Activated CD4-positive, alpha-beta memory T cell treated with anti-CD3 and anti-CD28 coated beads for 36 hours (primary cell): ENCODE data around the gene DNAJC13. TPM values are rescaled to one million over a fixed set of nuclear protein-coding genes. Genes with fewer than 3 reads are reported as not detected.

ENCODE experiments used
- CTCF ChIA-PET: fragments of 350-600 bp; sonication (Branson Sonifier 250); formaldehyde crosslinking; loops from one replicate; lab custom pipeline; 2021; ENCODE audit warnings: antibody characterized with exemption, inconsistent platforms; lab: Charles Lee
- POLR2A ChIA-PET: fragments of 350-600 bp; sonication (Branson Sonifier 250); formaldehyde crosslinking; loops from one replicate; lab custom pipeline; 2021; ENCODE audit warnings: antibody characterized with exemption; lab: Charles Lee
- DNase-seq: peaks from one replicate; pipeline ENCODE4 v3.0.0-alpha.2; 2020
- H3K27ac Mint-ChIP-seq: one replicate; pipeline ENCODE4 v1.8.0; 2021; ENCODE audit warnings: mixed read lengths
- H3K27me3 Mint-ChIP-seq: one replicate; pipeline ENCODE4 v1.8.0; 2021; ENCODE audit warnings: mixed read lengths
- H3K36me3 Mint-ChIP-seq: one replicate; pipeline ENCODE4 v1.8.0; 2021; ENCODE audit warnings: mixed read lengths
- H3K4me1 Mint-ChIP-seq: one replicate; pipeline ENCODE4 v1.8.0; 2021; ENCODE audit warnings: low read depth, mixed read lengths
- H3K4me3 Mint-ChIP-seq: one replicate; pipeline ENCODE4 v1.8.0; 2021; ENCODE audit warnings: mild to moderate bottlenecking, mixed read lengths
- H3K9me3 Mint-ChIP-seq: one replicate; pipeline ENCODE4 v1.8.0; 2021; ENCODE audit warnings: mixed read lengths
- intact Hi-C: fragments of 100-400 bp; cut with micrococcal nuclease; formaldehyde crosslinking; loops from one replicate; pipeline ENCODE4 v1.15.1; 2023
- total RNA-seq, 2 experiments: library from RNA; stranded (reverse); gene quantifications; one replicate each; pipeline ENCODE4 v1.2.3, GENCODE V29; 2021

DNAJC13 gene
- total RNA-seq, 2 experiments from 2014 or later, result 33.5 to 34.5 TPM

DNA sequence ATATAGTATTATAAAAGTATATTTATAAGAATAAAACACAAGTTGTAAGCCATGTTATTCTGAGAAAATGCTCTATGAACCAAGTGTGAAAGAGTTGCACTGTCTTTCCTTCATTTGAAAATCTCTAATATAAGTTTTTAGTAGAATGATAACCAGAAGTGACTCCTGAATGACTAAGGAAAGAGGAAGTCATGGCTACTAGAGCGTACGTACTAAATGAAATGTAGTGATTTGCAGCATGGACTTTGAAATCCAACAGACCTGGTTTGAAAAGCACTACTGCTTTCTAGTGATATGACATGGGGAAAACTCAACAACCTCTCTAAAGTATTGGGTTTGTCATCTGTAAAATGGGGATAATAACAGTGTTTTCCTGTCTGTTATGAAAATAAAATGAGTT is 10.3 kb upstream of the DNAJC13 start:
- Mint-ChIP-seq H3K9me3 (no peaks in the 10 kb centered on the region), H3K4me3 (no peak overlapping the region), H3K36me3 (no peaks in the 10 kb centered on the region), H3K27ac (no peak overlapping the region), H3K4me1 (no peaks in the 10 kb centered on the region), H3K27me3 (peaks cover 6% of the 10 kb centered on the region)
- POLR2A ChIA-PET, result no interaction called here
- intact Hi-C loops, result no loop called here
- CTCF ChIA-PET, result interaction anchor here (0.6 kb wide), 1 partner anchor 1247 kb away, joined by 3 read pairs; no protein-coding TSS in a partner anchor
- no peak for DNase-seq

DNA sequence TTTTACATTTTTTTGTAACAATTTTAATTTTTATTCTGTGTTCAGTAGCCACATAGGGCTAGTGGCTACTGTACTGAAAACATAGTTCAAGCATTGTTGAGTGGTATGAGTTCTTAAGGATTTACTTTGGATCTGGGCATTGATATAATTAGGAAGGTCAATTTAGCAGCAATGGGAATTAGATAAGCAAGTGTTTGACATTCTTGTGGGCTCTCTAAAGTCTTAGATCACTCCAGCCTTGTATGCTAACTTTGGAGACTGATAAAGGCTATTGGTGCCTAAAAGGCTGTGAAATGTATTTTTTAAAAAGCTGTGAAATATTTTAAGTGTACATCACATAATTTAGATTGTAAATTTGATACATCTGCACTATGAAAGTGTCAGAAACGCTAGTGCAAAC is 2.5 kb upstream of the DNAJC13 start:
- CTCF ChIA-PET, result no interaction called here
- POLR2A ChIA-PET, result no interaction called here
- peaks cover 18% of the 10 kb centered on the region for H3K4me1 Mint-ChIP-seq
- no peak overlapping the region for H3K4me3 Mint-ChIP-seq
- DNase-seq, result no peak
- no peak overlapping the region for H3K27ac Mint-ChIP-seq
- H3K27me3 Mint-ChIP-seq, result peaks cover 4% of the 10 kb centered on the region
- intact Hi-C loops, result loop anchor here (5.0 kb wide), 3 partner anchors 247 to 1668 kb away; partner anchors contain the start of genes PIK3R4 and UBA5
- H3K9me3 Mint-ChIP-seq, result no peaks in the 10 kb centered on the region
- peaks cover 1% of the 10 kb centered on the region for H3K36me3 Mint-ChIP-seq

DNA sequence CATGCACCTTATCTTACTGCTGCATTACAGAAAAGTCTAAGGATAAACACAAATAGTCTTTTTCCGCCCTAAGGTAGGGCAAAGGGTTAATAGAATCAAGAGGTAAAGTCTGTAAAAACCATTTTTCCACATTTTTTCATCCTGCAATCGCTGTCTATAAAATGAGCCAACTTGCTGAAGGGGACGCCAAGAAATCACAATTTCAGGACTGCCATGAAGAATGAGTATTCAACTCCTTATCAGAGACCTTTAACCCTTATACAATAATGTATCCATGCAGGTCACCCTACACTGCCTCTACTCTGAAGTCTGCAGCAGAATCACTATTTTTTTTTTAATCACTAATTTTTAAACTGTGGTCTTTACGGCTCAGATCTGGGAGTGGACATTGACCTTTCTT is 1.1 kb upstream of the DNAJC13 start:
- no peaks in the 10 kb centered on the region for H3K9me3 Mint-ChIP-seq
- H3K4me1 Mint-ChIP-seq, result peaks cover 31% of the 10 kb centered on the region
- intact Hi-C loops, result loop anchor here (2.0 to 5.0 kb wide), 6 partner anchors 246 to 1669 kb away; partner anchors contain the start of genes ASTE1, CDV3, NEK11 and NUDT16
- DNase-seq, result no peak
- ChIA-PET POLR2A (no interaction called here), CTCF (no interaction called here)
- peaks cover under 1% of the 10 kb centered on the region for H3K27me3 Mint-ChIP-seq
- H3K27ac Mint-ChIP-seq, result no peak overlapping the region
- H3K36me3 Mint-ChIP-seq, result peaks cover 1% of the 10 kb centered on the region
- H3K4me3 Mint-ChIP-seq, result peak overlapping the region; percentile 98

GRCh38 chr3:132417695-132418411 is 551 bp downstream of the DNAJC13 start:
- H3K4me1 Mint-ChIP-seq, result peaks cover 31% of the 10 kb centered on the region
- H3K36me3 Mint-ChIP-seq, result peaks cover 1% of the 10 kb centered on the region
- CTCF ChIA-PET, result interaction anchor here (0.7 to 1.5 kb wide), 3 partner anchors 66 to 308 kb away, joined by 3 read pairs; no protein-coding TSS in a partner anchor
- H3K9me3 Mint-ChIP-seq, result no peaks in the 10 kb centered on the region
- H3K27me3 Mint-ChIP-seq, result no peaks in the 10 kb centered on the region
- H3K4me3 Mint-ChIP-seq, result peak overlapping the region; percentile 98
- POLR2A ChIA-PET, result interaction anchor here (0.8 to 1.2 kb wide), 3 partner anchors 8 to 1157 kb away, joined by 3 to 4 read pairs (median 3); no protein-coding TSS in a partner anchor
- peak; percentile 63 for DNase-seq
- peak overlapping the region; percentile 90 for H3K27ac Mint-ChIP-seq
- intact Hi-C loops, result loop anchor here (1.0 to 5.0 kb wide), 9 partner anchors 17 to 1671 kb away; partner anchors contain the start of genes ASTE1, CDV3, NEK11 and NPHP3

GRCh38 chr3:132418916-132419315 is 1.6 kb downstream of the DNAJC13 start:
- H3K9me3 Mint-ChIP-seq, result no peaks in the 10 kb centered on the region
- no peak overlapping the region for H3K27ac Mint-ChIP-seq
- ChIA-PET CTCF (no interaction called here), POLR2A (no interaction called here)
- no peak for DNase-seq
- intact Hi-C loops, result loop anchor here (5.0 kb wide), 3 partner anchors 243 to 1672 kb away; partner anchors contain the start of genes PIK3R4 and UBA5
- peaks cover 1% of the 10 kb centered on the region for H3K36me3 Mint-ChIP-seq
- H3K4me3 Mint-ChIP-seq, result peak overlapping the region; percentile 98
- H3K4me1 Mint-ChIP-seq, result peaks cover 38% of the 10 kb centered on the region
- no peaks in the 10 kb centered on the region for H3K27me3 Mint-ChIP-seq

- Mint-ChIP-seq H3K27me3 (no peaks in the 10 kb centered on the region), H3K4me1 (peaks cover 34% of the 10 kb centered on the region), H3K4me3 (no peak overlapping the region), H3K27ac (no peak overlapping the region), H3K9me3 (no peaks in the 10 kb centered on the region), H3K36me3 (peaks cover 6% of the 10 kb centered on the region)
- intact Hi-C loops, result no loop called here
- CTCF ChIA-PET, result interaction anchor here (1.0 kb wide), 1 partner anchor 13 kb away, joined by 3 read pairs; no protein-coding TSS in a partner anchor
- POLR2A ChIA-PET, result no interaction called here
- DNase-seq, result no peak
These were observed 4.5 kb downstream of the DNAJC13 start for GRCh38 chr3:132421832-132422231.

- Mint-ChIP-seq H3K9me3 (no peaks in the 10 kb centered on the region), H3K4me3 (no peak overlapping the region), H3K36me3 (peaks cover 6% of the 10 kb centered on the region), H3K4me1 (peaks cover 34% of the 10 kb centered on the region), H3K27ac (no peak overlapping the region), H3K27me3 (no peaks in the 10 kb centered on the region)
- intact Hi-C loops, result no loop called here
- no peak for DNase-seq
- ChIA-PET CTCF (interaction anchor here (0.7 to 1.0 kb wide), 2 partner anchors 12 to 1650 kb away, joined by 3 to 4 read pairs; no protein-coding TSS in a partner anchor), POLR2A (no interaction called here)
These were observed 5.2 kb downstream of the DNAJC13 start for GRCh38 chr3:132422531-132422930.

DNA sequence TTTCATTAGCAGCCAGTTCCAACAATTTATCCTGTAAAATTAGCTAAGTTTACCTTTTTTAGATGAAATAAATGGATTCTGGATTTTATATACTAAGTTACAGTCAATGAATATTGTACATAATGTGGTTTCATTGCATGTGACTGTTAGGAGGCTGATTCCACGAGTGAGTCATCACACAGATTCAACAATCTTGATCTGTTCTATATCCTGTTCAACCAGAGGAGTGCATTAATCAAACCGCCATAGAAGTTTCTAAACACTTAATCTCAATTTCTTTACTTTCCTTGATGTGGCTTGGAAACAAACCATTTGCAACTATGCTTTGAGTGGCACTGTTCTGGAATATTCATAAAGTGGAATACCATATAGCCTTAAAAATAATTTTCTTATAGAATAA is 15.3 kb downstream of the DNAJC13 start:
- H3K36me3 Mint-ChIP-seq, result peaks cover 8% of the 10 kb centered on the region
- ChIA-PET CTCF (interaction anchor here (0.9 kb wide), 1 partner anchor 211 kb away, joined by 3 read pairs; no protein-coding TSS in a partner anchor), POLR2A (no interaction called here)
- no peaks in the 10 kb centered on the region for H3K9me3 Mint-ChIP-seq
- H3K27ac Mint-ChIP-seq, result no peak overlapping the region
- no peak for DNase-seq
- H3K4me3 Mint-ChIP-seq, result no peak overlapping the region
- peaks cover 36% of the 10 kb centered on the region for H3K4me1 Mint-ChIP-seq
- intact Hi-C loops, result no loop called here
- H3K27me3 Mint-ChIP-seq, result no peaks in the 10 kb centered on the region

GRCh38 chr3:132433121-132433520 is 15.8 kb downstream of the DNAJC13 start:
- intact Hi-C loops, result no loop called here
- ChIA-PET POLR2A (no interaction called here), CTCF (no interaction called here)
- H3K4me1 Mint-ChIP-seq, result peaks cover 36% of the 10 kb centered on the region
- no peaks in the 10 kb centered on the region for H3K27me3 Mint-ChIP-seq
- H3K4me3 Mint-ChIP-seq, result no peak overlapping the region
- no peak overlapping the region for H3K27ac Mint-ChIP-seq
- H3K36me3 Mint-ChIP-seq, result peaks cover 8% of the 10 kb centered on the region
- DNase-seq, result no peak
- H3K9me3 Mint-ChIP-seq, result no peaks in the 10 kb centered on the region

- ChIA-PET CTCF (interaction anchor here (1.0 kb wide), 2 partner anchors 13 to 84 kb away, joined by 3 to 4 read pairs; no protein-coding TSS in a partner anchor), POLR2A (no interaction called here)
- H3K36me3 Mint-ChIP-seq, result peaks cover 11% of the 10 kb centered on the region
- peak overlapping the region; percentile 8 for H3K27ac Mint-ChIP-seq
- no peaks in the 10 kb centered on the region for H3K9me3 Mint-ChIP-seq
- no peak overlapping the region for H3K4me3 Mint-ChIP-seq
- H3K27me3 Mint-ChIP-seq, result no peaks in the 10 kb centered on the region
- peaks cover 36% of the 10 kb centered on the region for H3K4me1 Mint-ChIP-seq
- intact Hi-C loops, result loop anchor here (1.0 kb wide), 1 partner anchor 18 kb away; the partner anchor contains the start of gene DNAJC13
- DNase-seq, result no peak
These were observed 18.1 kb downstream of the DNAJC13 start for GRCh38 chr3:132435224-132435910.

GRCh38 chr3:132435911-132436425 is 18.7 kb downstream of the DNAJC13 start:
- Mint-ChIP-seq H3K4me3 (no peak overlapping the region), H3K36me3 (peaks cover 11% of the 10 kb centered on the region), H3K27ac (no peak overlapping the region), H3K27me3 (no peaks in the 10 kb centered on the region), H3K4me1 (peaks cover 36% of the 10 kb centered on the region), H3K9me3 (no peaks in the 10 kb centered on the region)
- ChIA-PET POLR2A (no interaction called here), CTCF (interaction anchor here (1.0 to 1.2 kb wide), 2 partner anchors 84 to 290 kb away, joined by 4 read pairs; no protein-coding TSS in a partner anchor)
- no peak for DNase-seq
- intact Hi-C loops, result loop anchor here (1.0 kb wide), 1 partner anchor 19 kb away; the partner anchor contains the start of gene DNAJC13
